Measurements from ENCODE around the gene CUEDC1.
A peak's percentile ranks its signal among the peaks of the same experiment; 100 is the strongest.

Gene CUEDC1

GRCh38 chr17:57957120-57957850 is 2.1 kb upstream of the CUEDC1 start:
- Histone ChIP-seq H3K4me1 (ENCODE audit: control insufficient read depth in 1 of 2, insufficient read depth in 1 of 2, low read depth in 1 of 2, low read length in 1 of 2) (peaks cover 18 to 34% of the 10 kb centered on the region in 2 experiments), H3K4me3 (ENCODE audit: low read depth in 1 of 2, low read length in 1 of 2) (no peak overlapping the region), H3K36me3 (no peaks in the 10 kb centered on the region), H3K27me3 (peaks cover 28% of the 10 kb centered on the region), H3K27ac (no peak overlapping the region), H3K9me3 (no peaks in the 10 kb centered on the region)
- no peak for TF ChIP-seq CTCF (IDR thresholded peaks at IDR 0.05)

- H3K27me3 ChIP-seq: peaks cover 28% of the 10 kb centered on the region
- no peaks in the 10 kb centered on the region for H3K36me3 ChIP-seq
- no peaks in the 10 kb centered on the region for H3K9me3 ChIP-seq
- no peak for TF ChIP-seq CTCF (IDR thresholded peaks at IDR 0.05)
- peak overlapping the region in 1 of 2 experiments; percentile 70 for H3K4me3 ChIP-seq (ENCODE audit: low read depth in 1 of 2, low read length in 1 of 2)
- no peak overlapping the region for H3K27ac ChIP-seq
- peaks cover 18 to 35% of the 10 kb centered on the region in 2 experiments for H3K4me1 ChIP-seq (ENCODE audit: control insufficient read depth in 1 of 2, insufficient read depth in 1 of 2, low read depth in 1 of 2, low read length in 1 of 2)
These were observed 1.3 kb upstream of the CUEDC1 start for GRCh38 chr17:57956291-57957119.

- Histone ChIP-seq H3K27ac (peak overlapping the region; percentile 69), H3K4me1 (ENCODE audit: control insufficient read depth in 1 of 2, insufficient read depth in 1 of 2, low read depth in 1 of 2, low read length in 1 of 2) (peaks cover 34 to 51% of the 10 kb centered on the region in 2 experiments), H3K36me3 (no peaks in the 10 kb centered on the region), H3K9me3 (no peaks in the 10 kb centered on the region), H3K27me3 (peaks cover 28% of the 10 kb centered on the region), H3K4me3 (ENCODE audit: low read depth in 1 of 2, low read length in 1 of 2) (peak overlapping the region; percentile 65 to 71)
- no peak for TF ChIP-seq CTCF (IDR thresholded peaks at IDR 0.05)
These were observed 622 bp downstream of the CUEDC1 start for GRCh38 chr17:57954397-57955182.

- H3K27ac ChIP-seq: peak overlapping the region; percentile 33
- no peak for TF ChIP-seq CTCF (IDR thresholded peaks at IDR 0.05)
- no peaks in the 10 kb centered on the region for H3K36me3 ChIP-seq
- peaks cover 41 to 58% of the 10 kb centered on the region in 2 experiments for H3K4me1 ChIP-seq (ENCODE audit: control insufficient read depth in 1 of 2, insufficient read depth in 1 of 2, low read depth in 1 of 2, low read length in 1 of 2)
- H3K4me3 ChIP-seq (ENCODE audit: low read depth in 1 of 2, low read length in 1 of 2): peak overlapping the region; percentile 65 to 71
- H3K9me3 ChIP-seq: no peaks in the 10 kb centered on the region
- peaks cover 28% of the 10 kb centered on the region for H3K27me3 ChIP-seq
These were observed 1.4 kb downstream of the CUEDC1 start for GRCh38 chr17:57953705-57954396.

- Histone ChIP-seq H3K36me3 (no peaks in the 10 kb centered on the region), H3K4me1 (ENCODE audit: control insufficient read depth in 1 of 2, insufficient read depth in 1 of 2, low read depth in 1 of 2, low read length in 1 of 2) (peaks cover 47 to 64% of the 10 kb centered on the region in 2 experiments), H3K27ac (peak overlapping the region; percentile 33), H3K4me3 (ENCODE audit: low read depth in 1 of 2, low read length in 1 of 2) (no peak overlapping the region), H3K27me3 (peaks cover 28% of the 10 kb centered on the region), H3K9me3 (no peaks in the 10 kb centered on the region)
- no peak for TF ChIP-seq CTCF (IDR thresholded peaks at IDR 0.05)
These were observed 2.0 kb downstream of the CUEDC1 start for GRCh38 chr17:57953219-57953618.
